IPS-18a (cell line): ENCODE data around the gene PAPSS1.

Experiments used
- H3K27ac ChIP-seq: one replicate; pipeline ENCODE4 v1.5.1; 2013; ENCODE audit warnings: low read length
- H3K27me3 ChIP-seq: one replicate; pipeline ENCODE4 v1.6.1; 2013; ENCODE audit warnings: mild to moderate bottlenecking, low read length; ENCODE audit not compliant: control insufficient read depth, insufficient read depth
- H3K36me3 ChIP-seq: one replicate; pipeline ENCODE4 v1.6.1; 2013; ENCODE audit warnings: low read depth, low read length; ENCODE audit not compliant: control insufficient read depth
- H3K4me1 ChIP-seq: one replicate; pipeline ENCODE4 v1.6.1; 2013; ENCODE audit warnings: low read depth, low read length; ENCODE audit not compliant: control insufficient read depth
- H3K4me3 ChIP-seq: one replicate; pipeline ENCODE4 v1.5.1; 2013; ENCODE audit warnings: low read length
- H3K9ac ChIP-seq: one replicate; pipeline ENCODE4 v1.6.1; 2013; ENCODE audit warnings: mild to moderate bottlenecking, low read length, moderate library complexity
- H3K9me3 ChIP-seq: one replicate; pipeline ENCODE4 v1.6.1; 2013; ENCODE audit warnings: low read depth, low read length; ENCODE audit not compliant: control insufficient read depth

The PAPSS1 gene

DNA sequence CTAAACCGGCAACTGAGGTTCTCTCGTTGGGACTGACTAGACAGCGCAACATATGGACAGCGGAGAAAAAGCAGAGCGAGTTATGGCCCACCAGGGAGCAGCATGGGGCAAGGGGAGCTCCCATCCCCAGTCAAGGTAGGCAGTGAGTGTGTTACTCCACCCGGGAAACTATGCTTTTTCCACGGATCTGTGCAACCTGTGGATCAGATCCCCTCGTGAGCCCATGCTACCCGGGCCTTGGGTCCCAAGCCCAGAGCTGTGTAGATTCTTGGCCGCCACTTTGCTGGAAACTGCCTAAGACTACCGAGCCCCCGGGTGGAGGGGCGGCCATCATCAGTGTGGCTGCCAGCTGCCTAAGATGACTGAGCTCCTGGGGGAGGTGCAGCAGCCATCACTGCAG, 140.9 kb downstream of the PAPSS1 start:
- H3K27me3 ChIP-seq, result no peaks in the 10 kb centered on the region

GRCh38 chr4:107578321-107578720, 141.7 kb downstream of the PAPSS1 start:
- H3K36me3 ChIP-seq, result no peaks in the 10 kb centered on the region
- no peaks in the 10 kb centered on the region for H3K4me1 ChIP-seq
- no peaks in the 10 kb centered on the region for H3K27me3 ChIP-seq
- no peak overlapping the region for H3K9ac ChIP-seq
- no peaks in the 10 kb centered on the region for H3K9me3 ChIP-seq
- H3K27ac ChIP-seq, result no peak overlapping the region
- no peak overlapping the region for H3K4me3 ChIP-seq

More for the DNA sequence above, 140.9 kb downstream of the PAPSS1 start:
- no peak overlapping the region for H3K9ac ChIP-seq
- no peak overlapping the region for H3K27ac ChIP-seq
- no peaks in the 10 kb centered on the region for H3K4me1 ChIP-seq
- H3K9me3 ChIP-seq, result no peaks in the 10 kb centered on the region
- no peaks in the 10 kb centered on the region for H3K36me3 ChIP-seq
- H3K4me3 ChIP-seq, result no peak overlapping the region

GRCh38 chr4:107577743-107578142, 142.3 kb downstream of the PAPSS1 start:
- no peaks in the 10 kb centered on the region for H3K27me3 ChIP-seq
- no peaks in the 10 kb centered on the region for H3K4me1 ChIP-seq
- no peak overlapping the region for H3K4me3 ChIP-seq
- H3K36me3 ChIP-seq, result no peaks in the 10 kb centered on the region
- no peaks in the 10 kb centered on the region for H3K9me3 ChIP-seq
- H3K27ac ChIP-seq, result no peak overlapping the region
- H3K9ac ChIP-seq, result no peak overlapping the region

DNA sequence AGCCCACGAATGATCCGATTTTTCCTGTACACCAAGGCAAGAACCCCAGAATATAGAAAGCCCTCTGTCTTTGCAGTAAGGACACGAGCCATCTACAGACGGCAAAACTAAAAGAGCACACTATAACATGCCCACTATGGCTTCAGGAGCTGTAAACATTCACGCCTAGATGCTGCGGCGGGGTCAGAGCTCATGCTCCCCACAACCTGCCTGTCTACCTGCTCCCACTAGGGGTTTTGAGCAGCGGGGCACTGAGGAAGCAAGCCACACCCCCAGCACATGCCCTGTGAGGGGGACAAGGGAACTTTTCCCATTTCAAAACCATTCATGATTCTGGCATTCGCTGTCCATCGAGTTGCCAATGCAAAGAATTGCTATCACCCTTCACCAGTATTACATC, 144.8 kb downstream of the PAPSS1 start:
- no peaks in the 10 kb centered on the region for H3K27me3 ChIP-seq
- H3K4me3 ChIP-seq, result no peak overlapping the region
- no peaks in the 10 kb centered on the region for H3K36me3 ChIP-seq
- no peaks in the 10 kb centered on the region for H3K9me3 ChIP-seq
- H3K9ac ChIP-seq, result no peak overlapping the region
- no peaks in the 10 kb centered on the region for H3K4me1 ChIP-seq
- no peak overlapping the region for H3K27ac ChIP-seq

- no peaks in the 10 kb centered on the region for H3K27me3 ChIP-seq
- no peak overlapping the region for H3K4me3 ChIP-seq
- no peaks in the 10 kb centered on the region for H3K36me3 ChIP-seq
- H3K4me1 ChIP-seq, result no peaks in the 10 kb centered on the region
- H3K9ac ChIP-seq, result no peak overlapping the region
- no peak overlapping the region for H3K27ac ChIP-seq
- no peaks in the 10 kb centered on the region for H3K9me3 ChIP-seq
These were observed 147.8 kb downstream of the PAPSS1 start for GRCh38 chr4:107572281-107572680.

GRCh38 chr4:107570952-107571351, 149.1 kb downstream of the PAPSS1 start:
- Histone ChIP-seq H3K9me3 (no peaks in the 10 kb centered on the region), H3K27ac (no peak overlapping the region), H3K4me3 (no peak overlapping the region), H3K9ac (no peak overlapping the region), H3K27me3 (no peaks in the 10 kb centered on the region), H3K4me1 (no peaks in the 10 kb centered on the region), H3K36me3 (no peaks in the 10 kb centered on the region)

DNA sequence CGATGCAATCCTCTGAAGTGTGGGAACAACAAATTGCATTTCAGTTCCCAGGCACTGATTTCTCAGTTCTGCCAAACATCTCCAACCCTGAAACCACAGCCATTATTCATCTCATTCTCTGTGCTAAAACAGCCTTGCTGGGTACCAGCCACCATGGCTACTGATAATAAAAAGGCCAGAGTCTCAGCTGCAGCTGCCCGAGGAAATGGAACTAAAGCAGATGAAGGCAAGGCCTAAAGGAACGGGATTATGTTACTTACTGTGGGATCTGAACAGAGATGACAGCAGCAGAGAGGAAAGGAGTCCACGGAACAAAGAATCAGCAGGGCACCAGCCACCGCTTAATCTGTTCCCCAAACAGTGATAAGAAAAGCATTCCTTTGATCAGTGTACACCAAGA, 155.7 kb downstream of the PAPSS1 start:
- Histone ChIP-seq H3K9ac (no peak overlapping the region), H3K4me3 (no peak overlapping the region), H3K27me3 (no peaks in the 10 kb centered on the region), H3K36me3 (no peaks in the 10 kb centered on the region), H3K27ac (no peak overlapping the region), H3K9me3 (no peaks in the 10 kb centered on the region), H3K4me1 (peaks cover 7% of the 10 kb centered on the region)
